ENCODE measurements around the gene LYSMD1.
"Not testable (repeated sequence)": the region's sequence is repeated elsewhere in the genome, so short reads cannot be mapped to it uniquely, and the experiment has no call there.

LYSMD1 gene

GRCh38 chr1:151165738-151166504 lies at the start of gene LYSMD1, which contains the start of gene SCNM1:
Gene LYSMD1, minus strand, starts transcription at chr1:151165902. Its CDS starts 644 bp downstream, at chr1:151165258.
Gene SCNM1, plus strand, starts transcription at chr1:151166144. Its CDS starts 9 bp downstream, at chr1:151166153.
- peak; percentile 97 for DNase-seq (ENCODE audit: low read depth, low spot score)

DNA sequence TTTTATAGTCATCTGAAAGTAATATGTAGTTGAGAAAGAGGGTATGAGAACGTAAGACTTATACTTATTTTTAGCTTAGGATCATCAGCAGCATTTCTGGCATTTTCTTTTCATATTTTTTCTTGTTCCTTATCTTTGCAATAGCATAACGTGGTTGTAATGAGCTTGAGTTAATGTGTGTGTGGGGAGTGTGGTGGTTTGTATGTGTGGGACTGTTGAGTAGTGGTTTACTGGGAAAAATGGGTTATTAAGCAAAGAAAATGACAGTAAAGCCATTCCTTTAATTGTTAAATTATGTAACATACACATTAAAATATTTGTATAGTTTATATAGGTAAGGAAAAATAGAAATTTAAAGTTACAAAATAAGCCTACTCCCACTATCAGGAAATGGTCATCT lies 47.9 kb upstream of the LYSMD1 start:
- DNase-seq (ENCODE audit: low read depth, low spot score) = no peak

DNA sequence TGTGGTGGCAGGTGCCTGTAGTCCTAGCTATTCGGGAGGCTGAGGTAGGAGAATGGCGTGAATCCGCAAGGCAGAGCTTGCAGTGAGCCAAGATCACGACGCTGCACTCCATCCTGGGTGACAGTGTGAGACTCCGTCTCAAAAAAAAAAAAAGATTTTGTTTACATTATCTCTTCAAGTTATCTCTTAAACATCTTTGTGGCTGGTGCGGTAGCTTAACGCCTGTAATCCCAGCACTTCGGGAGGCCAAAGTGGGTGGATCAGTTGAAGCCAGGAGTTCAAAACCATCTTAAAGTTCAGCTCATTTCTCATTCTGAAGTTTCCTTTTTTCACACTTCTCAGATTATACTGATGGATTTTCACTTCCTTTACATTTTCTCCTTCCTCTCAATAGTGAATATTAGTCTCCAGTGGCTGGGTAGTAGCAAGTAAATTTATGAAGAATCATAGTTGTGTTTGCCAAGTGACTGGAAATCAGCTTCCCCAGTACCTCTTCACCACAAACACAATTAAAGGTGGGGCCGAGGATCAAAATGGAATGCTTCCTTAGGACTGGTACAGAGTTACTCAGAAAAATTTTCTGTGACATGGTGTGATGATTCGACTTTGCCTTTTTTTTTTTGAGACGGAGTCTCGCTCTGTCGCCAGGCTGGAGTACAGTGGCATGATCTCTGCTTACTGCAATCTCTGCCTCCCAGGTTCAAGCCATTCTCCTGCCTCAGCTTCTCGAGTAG lies 46.4 kb upstream of the LYSMD1 start:
- no peak for DNase-seq (ENCODE audit: low read depth, low spot score)

DNA sequence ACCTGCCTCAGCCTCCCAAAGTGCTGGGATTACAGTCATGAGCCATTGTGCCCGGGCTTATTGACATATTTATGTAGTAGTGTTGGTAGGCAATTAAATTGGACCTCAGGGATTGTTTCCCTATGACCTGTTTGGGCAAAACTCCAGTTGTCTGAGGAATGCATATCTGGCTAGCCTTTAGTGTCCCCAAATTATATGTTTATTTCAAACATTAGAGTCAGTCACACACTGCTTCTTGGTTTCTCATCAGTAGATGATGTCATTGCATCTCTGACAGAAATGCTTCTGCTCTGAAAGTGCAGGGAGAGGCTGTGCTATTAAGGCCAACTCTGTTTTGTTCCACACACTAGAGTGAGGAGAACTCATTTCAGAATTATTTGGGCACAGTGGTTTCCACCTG lies 45.1 kb upstream of the LYSMD1 start:
- no peak for DNase-seq (ENCODE audit: low read depth, low spot score)

GRCh38 chr1:151205381-151205965 lies 39.8 kb upstream of the LYSMD1 start:
- not testable (repeated sequence) for DNase-seq (ENCODE audit: low read depth, low spot score)

DNA sequence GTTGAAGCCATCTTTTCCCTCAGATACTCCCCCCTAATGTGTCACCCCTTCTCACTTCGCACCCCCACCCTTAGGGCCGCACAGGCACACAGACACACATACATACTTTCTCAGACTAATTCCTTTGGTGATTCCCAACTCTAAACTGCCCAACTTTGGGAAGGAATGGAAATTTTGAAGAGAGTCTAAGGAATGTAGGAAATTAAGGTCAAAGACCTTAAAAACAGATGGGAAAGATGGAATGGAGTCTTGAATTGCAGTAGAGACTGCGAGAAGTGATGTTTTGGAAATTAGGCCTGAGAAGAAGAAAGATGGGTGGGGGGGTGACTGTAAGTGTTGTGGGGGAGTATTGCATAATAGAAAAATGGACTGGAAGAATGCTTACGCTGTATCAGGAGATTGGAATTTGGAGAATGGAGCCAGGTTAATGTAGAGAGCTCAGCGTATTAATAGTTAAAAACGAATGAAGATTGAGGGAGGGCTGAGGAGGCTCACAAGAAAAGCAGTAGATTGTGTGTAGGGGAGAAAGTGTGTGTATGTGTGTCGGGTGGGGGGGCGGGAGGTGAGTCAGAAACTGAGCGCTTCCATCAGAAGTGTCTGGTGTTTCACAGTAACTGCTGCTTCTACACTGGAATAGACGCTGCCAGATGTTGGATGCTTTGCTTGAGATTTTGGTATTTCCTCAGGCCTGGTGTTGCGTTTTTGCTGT lies 34.3 kb upstream of the LYSMD1 start:
- DNase-seq (ENCODE audit: low read depth, low spot score) = no peak

GRCh38 chr1:151198254-151199127 lies 32.8 kb upstream of the LYSMD1 start, which contains the start of gene PIP5K1A:
Gene PIP5K1A, plus strand, starts transcription at chr1:151198552. Its CDS starts 445 bp downstream, at chr1:151198997.
- peak; percentile 79 for DNase-seq (ENCODE audit: low read depth, low spot score)

GRCh38 chr1:151197863-151198253 lies 32.2 kb upstream of the LYSMD1 start:
- no peak for DNase-seq (ENCODE audit: low read depth, low spot score)

GRCh38 chr1:151196292-151196800 lies 30.6 kb upstream of the LYSMD1 start:
- DNase-seq (ENCODE audit: low read depth, low spot score) = no peak

- not testable (repeated sequence) for DNase-seq (ENCODE audit: low read depth, low spot score)
Observed at GRCh38 chr1:151194894-151195594, 29.3 kb upstream of the LYSMD1 start.

DNA sequence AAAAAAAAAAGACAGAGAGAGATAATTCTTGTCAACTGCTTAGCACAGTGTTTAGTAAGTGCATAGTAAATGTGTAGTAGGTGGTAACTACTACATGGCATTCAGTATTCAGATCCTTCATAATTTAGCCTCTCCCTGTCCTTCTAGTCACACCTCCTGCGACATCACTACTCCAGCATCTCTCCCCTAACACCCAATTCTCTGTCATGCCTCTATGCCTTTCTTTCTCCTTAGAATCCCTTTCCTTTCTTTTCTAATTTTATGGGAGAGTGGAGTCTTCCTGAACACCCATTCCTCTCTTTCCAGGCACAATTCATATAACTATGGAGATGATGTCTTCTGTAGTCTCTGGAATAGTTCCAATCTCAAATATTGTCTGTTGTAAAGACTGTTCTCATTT lies 28.2 kb upstream of the LYSMD1 start:
- no peak for DNase-seq (ENCODE audit: low read depth, low spot score)

DNA sequence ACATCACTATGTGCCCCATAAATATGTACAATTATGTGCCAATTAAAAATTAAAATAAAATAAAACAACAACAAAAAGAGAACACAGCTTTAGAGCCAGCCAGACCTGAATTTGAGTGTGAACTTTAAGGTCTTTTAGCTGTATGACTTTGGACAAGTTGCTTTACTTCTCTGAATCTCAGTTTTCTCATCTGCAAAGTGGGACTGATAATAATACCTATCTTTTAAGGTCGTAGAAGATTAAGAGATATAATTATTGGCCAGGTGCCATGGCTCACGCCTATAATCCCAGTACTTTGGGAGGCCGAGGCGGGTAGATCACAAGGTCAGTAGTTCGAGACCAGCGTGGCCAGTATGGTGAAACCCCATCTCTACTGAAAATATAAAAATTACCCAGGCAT lies 27.6 kb upstream of the LYSMD1 start:
- DNase-seq (ENCODE audit: low read depth, low spot score) = no peak

- DNase-seq (ENCODE audit: low read depth, low spot score) = no peak
Observed at GRCh38 chr1:151192047-151192446, 26.3 kb upstream of the LYSMD1 start.

DNA sequence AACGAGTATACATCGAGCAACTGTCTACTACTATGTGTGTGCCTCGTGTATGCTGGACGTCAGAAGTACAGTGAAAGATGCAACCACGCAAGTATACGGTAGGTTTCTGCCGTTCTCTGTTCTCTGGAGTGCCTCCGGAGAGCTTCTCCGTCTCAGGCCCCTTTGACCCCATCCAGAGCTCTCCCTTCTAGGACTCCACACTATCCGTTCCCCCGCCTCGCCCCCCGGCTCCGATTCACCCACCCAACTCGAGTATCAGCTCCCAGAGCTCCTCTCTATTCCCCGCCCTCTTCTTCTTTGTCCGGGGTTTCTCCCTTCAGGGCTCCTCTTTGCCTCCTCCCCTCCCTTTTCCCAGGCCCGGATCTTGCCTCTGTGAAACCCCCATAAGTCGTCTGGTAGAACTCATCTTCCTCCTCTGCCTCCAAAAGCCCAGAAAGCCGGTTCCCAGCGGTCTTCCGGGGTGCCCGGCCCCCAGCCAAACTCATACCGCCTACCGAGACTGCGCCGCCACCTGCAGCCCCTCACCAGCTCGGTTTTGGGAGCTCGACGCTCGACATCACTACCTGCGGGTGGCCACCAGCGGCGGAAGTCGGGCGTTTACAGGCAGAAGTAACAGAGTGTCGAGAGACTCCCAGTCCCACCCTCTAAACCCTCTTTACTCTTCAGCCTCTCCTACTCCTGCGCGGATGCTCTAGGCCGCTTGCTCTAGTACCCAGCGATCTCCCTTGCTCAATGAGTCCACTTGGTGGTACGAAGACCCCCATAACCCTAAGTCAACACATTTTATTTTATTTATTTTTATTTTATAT lies 24.1 kb upstream of the LYSMD1 start, which contains the start of gene VPS72:
TSS of gene VPS72 (minus strand) at position 561 of the 809 bp plus-strand sequence. CDS start at position 485, 76 bp downstream.
- peak; percentile 80 for DNase-seq (ENCODE audit: low read depth, low spot score)

DNA sequence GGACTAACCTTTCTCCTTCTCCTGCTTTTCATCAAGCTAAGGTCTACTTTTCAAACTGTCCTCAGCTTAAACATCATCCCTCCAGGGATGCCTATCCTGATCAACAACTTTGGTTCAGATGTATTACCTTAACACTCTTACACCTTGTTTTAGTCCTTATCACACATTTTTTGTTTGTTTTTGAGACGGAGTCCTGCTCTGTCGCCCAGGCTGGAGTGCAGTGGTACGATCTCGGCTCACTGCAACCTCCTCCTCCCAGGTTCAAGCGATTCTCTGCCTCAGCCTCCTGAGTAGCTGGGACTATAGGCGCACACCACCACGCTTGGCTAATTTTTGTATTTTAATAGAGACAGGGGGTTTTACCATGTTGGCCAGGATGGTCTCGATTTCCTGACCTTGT lies 23.0 kb upstream of the LYSMD1 start:
- DNase-seq (ENCODE audit: low read depth, low spot score) = not testable (repeated sequence)

DNA sequence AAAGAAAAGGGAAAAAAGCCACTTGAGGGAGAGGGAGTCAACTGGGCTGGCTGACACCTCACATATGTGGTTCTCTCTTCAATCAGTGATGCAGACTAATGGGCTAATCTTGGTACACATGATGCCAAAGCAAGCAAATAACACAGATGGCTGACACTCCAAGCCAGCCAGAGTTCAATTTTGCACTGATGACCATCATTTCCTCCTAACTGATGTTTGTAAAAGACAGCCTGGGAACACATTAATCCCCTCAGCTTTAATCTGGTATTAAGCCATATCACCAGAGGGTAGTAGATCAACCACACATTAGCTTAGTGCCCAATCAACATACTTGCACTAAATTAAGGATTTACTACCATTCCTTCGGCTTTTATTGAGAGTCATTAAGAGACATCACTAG lies 21.5 kb upstream of the LYSMD1 start:
- no peak for DNase-seq (ENCODE audit: low read depth, low spot score)

GRCh38 chr1:151184211-151184610 lies 18.5 kb upstream of the LYSMD1 start:
- DNase-seq (ENCODE audit: low read depth, low spot score) = no peak

GRCh38 chr1:151176514-151177045 lies 10.9 kb upstream of the LYSMD1 start:
- no peak for DNase-seq (ENCODE audit: low read depth, low spot score)

- no peak for DNase-seq (ENCODE audit: low read depth, low spot score)
Observed at GRCh38 chr1:151175863-151176262, 10.2 kb upstream of the LYSMD1 start, which contains the start of gene TMOD4. Gene TMOD4, minus strand, starts transcription at chr1:151175981. Its CDS starts 1,106 bp downstream, at chr1:151174875.

Measured in iPS DF 19.7 (cell line).